Tibial artery (tissue), 4 donors: ENCODE measurements around the gene LINC01488.
A peak's percentile ranks its signal among the peaks of the same experiment; 100 is the strongest.

Experiments used
- DNase-seq, 2 donors: peaks; one replicate each; pipeline ENCODE4 v3.0.0-alpha.2; 2019
- H3K27ac ChIP-seq, 2 donors: fragments of 200-600 bp; sonication (generic) in 1 of 2; 1 replicate in 1 of 2; 2 replicates in 1 of 2; pipeline ENCODE4 v1.5.1; 2018 to 2019; ENCODE audit warnings: mild to moderate bottlenecking in 1 of 2
- H3K27me3 ChIP-seq, 2 donors: fragments of 200-600 bp; sonication (generic) in 1 of 2; one replicate each; pipeline versions ENCODE4 v1.5.1 to v1.6.0; 2016 to 2019
- H3K36me3 ChIP-seq, 3 donors: fragments of 200-600 bp; sonication (generic) in 2 of 3; one replicate each; pipeline ENCODE4 v1.5.1; 2016 to 2019; ENCODE audit warnings: mild to moderate bottlenecking in 2 of 3
- H3K4me1 ChIP-seq, 4 donors: fragments of 200-600 bp; sonication (generic) in 2 of 4; 1 replicate in 3 of 4; 2 replicates in 1 of 4; pipeline ENCODE4 v1.5.1; 2016 to 2019
- H3K4me3 ChIP-seq, 2 donors: fragments of 200-600 bp; sonication (generic) in 1 of 2; 1 replicate in 1 of 2; 2 replicates in 1 of 2; pipeline ENCODE4 v1.5.1; 2018 to 2019; ENCODE audit warnings: mild to moderate bottlenecking in 2 of 2
- H3K9me3 ChIP-seq, 3 donors: fragments of 200-600 bp; sonication (generic) in 1 of 3; one replicate each; pipeline ENCODE4 v1.5.1; 2016 to 2019
- intact Hi-C: fragments of 100-400 bp; cut with DNase I; formaldehyde crosslinking; loops from one replicate; pipeline ENCODE4 v1.15.0; 2023; ENCODE audit warnings: low total_unique reads
- TF ChIP-seq, protein P1 (sequence below), 2 experiments: fragments of 200-600 bp in 1 of 2; fragments of 450-650 bp in 1 of 2; IDR thresholded peaks; one replicate each; pipeline ENCODE4 v1.5.1; 2017 to 2019; ENCODE audit warnings: antibody characterized with exemption in 2 of 2, mild to moderate bottlenecking in 1 of 2, moderate library complexity in 1 of 2

LINC01488 gene

GRCh38 chr11:69481393-69481844 lies at the start of gene LINC01488:
Gene LINC01488, plus strand, starts transcription at chr11:69481663.
- Histone ChIP-seq H3K4me3 (no peak within 1 kb of the TSS), H3K4me1 (peaks cover 0 to 30% (median 28%) of the 10 kb centered on the region in 4 donors), H3K27me3 (no peaks in the 10 kb centered on the region), H3K27ac (peak within 1 kb of the TSS; percentile 29 to 58), H3K36me3 (no peaks in the 10 kb centered on the region), H3K9me3 (no peaks in the 10 kb centered on the region)
- no peak for DNase-seq
- TF ChIP-seq, protein P1, sequence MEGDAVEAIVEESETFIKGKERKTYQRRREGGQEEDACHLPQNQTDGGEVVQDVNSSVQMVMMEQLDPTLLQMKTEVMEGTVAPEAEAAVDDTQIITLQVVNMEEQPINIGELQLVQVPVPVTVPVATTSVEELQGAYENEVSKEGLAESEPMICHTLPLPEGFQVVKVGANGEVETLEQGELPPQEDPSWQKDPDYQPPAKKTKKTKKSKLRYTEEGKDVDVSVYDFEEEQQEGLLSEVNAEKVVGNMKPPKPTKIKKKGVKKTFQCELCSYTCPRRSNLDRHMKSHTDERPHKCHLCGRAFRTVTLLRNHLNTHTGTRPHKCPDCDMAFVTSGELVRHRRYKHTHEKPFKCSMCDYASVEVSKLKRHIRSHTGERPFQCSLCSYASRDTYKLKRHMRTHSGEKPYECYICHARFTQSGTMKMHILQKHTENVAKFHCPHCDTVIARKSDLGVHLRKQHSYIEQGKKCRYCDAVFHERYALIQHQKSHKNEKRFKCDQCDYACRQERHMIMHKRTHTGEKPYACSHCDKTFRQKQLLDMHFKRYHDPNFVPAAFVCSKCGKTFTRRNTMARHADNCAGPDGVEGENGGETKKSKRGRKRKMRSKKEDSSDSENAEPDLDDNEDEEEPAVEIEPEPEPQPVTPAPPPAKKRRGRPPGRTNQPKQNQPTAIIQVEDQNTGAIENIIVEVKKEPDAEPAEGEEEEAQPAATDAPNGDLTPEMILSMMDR (IDR thresholded peaks at IDR 0.05), result no peak
- intact Hi-C loops, result no loop called here

DNA sequence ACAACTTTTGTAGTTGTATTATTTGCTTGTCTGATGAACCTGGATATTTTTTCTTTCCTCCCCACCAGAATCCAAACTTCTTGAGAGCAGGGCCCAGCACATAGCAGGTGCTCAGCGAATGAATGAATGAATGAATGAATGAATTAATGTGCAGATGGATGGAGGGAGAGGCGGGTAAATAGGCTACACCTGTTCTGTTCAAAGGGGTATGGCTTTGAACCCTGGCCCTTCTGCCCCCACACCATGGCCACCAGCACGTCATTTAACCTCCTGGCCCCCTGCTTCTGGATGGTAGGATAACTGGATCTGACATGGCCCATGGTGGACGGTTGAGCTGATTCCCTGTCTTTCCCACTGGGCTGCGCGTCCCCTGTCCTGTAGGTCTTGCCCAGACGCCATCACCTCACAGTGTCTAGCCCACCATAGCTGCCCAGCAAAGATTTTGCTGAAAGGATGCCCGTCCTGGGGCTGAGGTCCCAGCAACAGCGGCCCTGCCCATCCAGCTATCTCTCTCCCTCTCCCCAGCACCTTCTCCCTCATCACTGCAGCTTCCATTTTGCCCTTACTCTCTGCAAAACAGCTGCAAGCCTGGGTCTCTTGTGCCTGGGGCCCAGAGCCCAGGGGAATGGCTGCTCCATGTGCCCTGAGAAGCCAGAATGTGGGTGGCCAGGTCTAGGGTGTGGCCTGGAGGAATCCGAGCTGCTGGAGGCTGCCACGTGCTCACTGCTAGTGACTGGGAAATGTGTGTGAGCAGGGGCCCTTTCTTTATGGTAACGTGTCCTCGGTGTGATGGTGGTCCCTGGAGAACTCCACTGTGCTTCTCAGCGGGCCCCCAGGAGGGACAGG lies 49.3 kb upstream of the LINC01488 start:
- TF ChIP-seq, protein P1 (IDR thresholded peaks at IDR 0.05), result no peak
- DNase-seq, result no peak
- intact Hi-C loops, result no loop called here
- Histone ChIP-seq H3K36me3 (no peaks in the 10 kb centered on the region), H3K9me3 (no peaks in the 10 kb centered on the region), H3K27ac (no peak overlapping the region), H3K4me3 (no peak overlapping the region), H3K27me3 (no peaks in the 10 kb centered on the region), H3K4me1 (no peaks in the 10 kb centered on the region)

GRCh38 chr11:69433741-69434140 lies 47.7 kb upstream of the LINC01488 start:
- H3K9me3 ChIP-seq, result no peaks in the 10 kb centered on the region
- intact Hi-C loops, result no loop called here
- H3K4me3 ChIP-seq, result no peak overlapping the region
- H3K27ac ChIP-seq, result no peak overlapping the region
- H3K27me3 ChIP-seq, result no peaks in the 10 kb centered on the region
- H3K4me1 ChIP-seq, result no peaks in the 10 kb centered on the region
- DNase-seq, result no peak
- no peaks in the 10 kb centered on the region for H3K36me3 ChIP-seq
- TF ChIP-seq, protein P1 (IDR thresholded peaks at IDR 0.05), result no peak

GRCh38 chr11:69434471-69434931 lies 47.0 kb upstream of the LINC01488 start:
- intact Hi-C loops, result no loop called here
- Histone ChIP-seq H3K27me3 (no peaks in the 10 kb centered on the region), H3K4me1 (no peaks in the 10 kb centered on the region), H3K36me3 (no peaks in the 10 kb centered on the region), H3K27ac (no peak overlapping the region), H3K9me3 (no peaks in the 10 kb centered on the region), H3K4me3 (no peak overlapping the region)
- DNase-seq, result no peak
- TF ChIP-seq, protein P1 (IDR thresholded peaks at IDR 0.05), result no peak

GRCh38 chr11:69435161-69435986 lies 46.1 kb upstream of the LINC01488 start:
- TF ChIP-seq, protein P1 (IDR thresholded peaks at IDR 0.05), result no peak
- intact Hi-C loops, result no loop called here
- no peak for DNase-seq

More at GRCh38 chr11:69435161-69435986, 46.1 kb upstream of the LINC01488 start:
- no peak overlapping the region for H3K27ac ChIP-seq
- H3K4me3 ChIP-seq, result no peak overlapping the region
- no peaks in the 10 kb centered on the region for H3K27me3 ChIP-seq
- H3K36me3 ChIP-seq, result no peaks in the 10 kb centered on the region
- no peaks in the 10 kb centered on the region for H3K9me3 ChIP-seq
- no peaks in the 10 kb centered on the region for H3K4me1 ChIP-seq
